HepG2 (cell line): ENCODE results near the gene PLEKHA6. TPM values are rescaled to one million over a fixed set of nuclear protein-coding genes. Genes with fewer than 3 reads are reported as not detected.

Experiments
- CC2D1A ChIP-seq: sonication (generic); formaldehyde crosslinking; IDR thresholded peaks from 2 replicates; pipeline ENCODE4 v1.8.1; 2023; ENCODE audit warnings: mild to moderate bottlenecking, missing genetic modification reagents
- CREB1 ChIP-seq, 2 experiments: fragments of 450-650 bp in 1 of 2; IDR thresholded peaks; 2 replicates each; pipeline ENCODE4 v1.6.1; 2016 to 2017; ENCODE audit warnings: control low read depth in 1 of 2, mild to moderate bottlenecking in 1 of 2, missing compliant biosample characterization in 1 of 2, missing genetic modification characterization in 1 of 2
- RFXANK ChIP-seq: IDR thresholded peaks from 2 replicates; pipeline ENCODE4 v1.6.1; 2016
- SMAD1 ChIP-seq: sonication (generic); formaldehyde crosslinking; IDR thresholded peaks from 2 replicates; pipeline ENCODE4 v1.4.0; 2020; ENCODE audit warnings: missing genetic modification reagents, low read depth, mild to moderate bottlenecking, borderline replicate concordance
- SMYD3 ChIP-seq: sonication (generic); formaldehyde crosslinking; IDR thresholded peaks from 2 replicates; pipeline ENCODE4 v1.8.1; 2023; ENCODE audit warnings: mild to moderate bottlenecking, missing genetic modification reagents
- ZFY ChIP-seq: sonication (generic); formaldehyde crosslinking; IDR thresholded peaks from 2 replicates; pipeline ENCODE4 v1.4.0; 2020; ENCODE audit warnings: missing genetic modification reagents
- ZNF460 ChIP-seq: sonication (generic); formaldehyde crosslinking; IDR thresholded peaks from 2 replicates; pipeline ENCODE4 v1.5.1; 2020; ENCODE audit warnings: missing genetic modification reagents, mild to moderate bottlenecking, borderline replicate concordance
- ZNF547 ChIP-seq: sonication (generic); formaldehyde crosslinking; IDR thresholded peaks from 2 replicates; pipeline ENCODE4 v1.5.1; 2020; ENCODE audit warnings: mild to moderate bottlenecking, missing genetic modification reagents
- polyA plus RNA-seq, 8 experiments: library from polyadenylated mRNA; depleted of rRNA in 3 of 8; stranded (reverse) in 7 of 8; unstranded in 1 of 8; fragments of >200 nt; fragmentation: Illumina TruSeq in 4 of 8; extraction: Trizol in 4 of 8; gene quantifications; 2 replicates each; pipeline versions ENCODE4 v1.2.1 to v1.2.3, GENCODE V29; 2011 to 2016; ENCODE audit warnings: low read depth in 4 of 8, missing spikeins in 1 of 8, mixed read lengths in 1 of 8; ENCODE audit not compliant: insufficient read depth in 1 of 8
- total RNA-seq, 5 experiments: library from RNA; depleted of rRNA; stranded (reverse); fragments of >200 nt; fragmentation: Illumina TruSeq; extraction: Trizol; gene quantifications; 2 replicates each; pipeline ENCODE4 v1.2.3, GENCODE V29; 2016; ENCODE audit warnings: low read depth in 1 of 5
- TF ChIP-seq, protein P1 (sequence below): sonication (generic); formaldehyde crosslinking; IDR thresholded peaks from 2 replicates; pipeline ENCODE4 v1.4.0; 2020; ENCODE audit warnings: mild to moderate bottlenecking, missing genetic modification reagents
- TF ChIP-seq, protein P2 (sequence below): sonication (generic); formaldehyde crosslinking; IDR thresholded peaks from 2 replicates; pipeline ENCODE4 v1.9.0; 2022; ENCODE audit warnings: missing genetic modification reagents, mild to moderate bottlenecking, borderline replicate concordance
- TF ChIP-seq, protein P3 (sequence below): sonication (generic); formaldehyde crosslinking; IDR thresholded peaks from 2 replicates; pipeline ENCODE4 v1.5.0; 2020; ENCODE audit warnings: missing genetic modification reagents
- TF ChIP-seq, protein P4 (sequence below): IDR thresholded peaks from 2 replicates; pipeline ENCODE4 v1.6.1; 2012; ENCODE audit warnings: inconsistent platforms
- TF ChIP-seq, protein P5 (sequence below): IDR thresholded peaks from 2 replicates; pipeline ENCODE4 v1.6.1; 2016; ENCODE audit warnings: control low read depth

The PLEKHA6 gene
- total and polyA plus RNA-seq, 2 of the 13 experiments (the other 11 are each of a cell fraction or from before 2014, with no cell fraction given), result 5.3 to 11.4 TPM

DNA sequence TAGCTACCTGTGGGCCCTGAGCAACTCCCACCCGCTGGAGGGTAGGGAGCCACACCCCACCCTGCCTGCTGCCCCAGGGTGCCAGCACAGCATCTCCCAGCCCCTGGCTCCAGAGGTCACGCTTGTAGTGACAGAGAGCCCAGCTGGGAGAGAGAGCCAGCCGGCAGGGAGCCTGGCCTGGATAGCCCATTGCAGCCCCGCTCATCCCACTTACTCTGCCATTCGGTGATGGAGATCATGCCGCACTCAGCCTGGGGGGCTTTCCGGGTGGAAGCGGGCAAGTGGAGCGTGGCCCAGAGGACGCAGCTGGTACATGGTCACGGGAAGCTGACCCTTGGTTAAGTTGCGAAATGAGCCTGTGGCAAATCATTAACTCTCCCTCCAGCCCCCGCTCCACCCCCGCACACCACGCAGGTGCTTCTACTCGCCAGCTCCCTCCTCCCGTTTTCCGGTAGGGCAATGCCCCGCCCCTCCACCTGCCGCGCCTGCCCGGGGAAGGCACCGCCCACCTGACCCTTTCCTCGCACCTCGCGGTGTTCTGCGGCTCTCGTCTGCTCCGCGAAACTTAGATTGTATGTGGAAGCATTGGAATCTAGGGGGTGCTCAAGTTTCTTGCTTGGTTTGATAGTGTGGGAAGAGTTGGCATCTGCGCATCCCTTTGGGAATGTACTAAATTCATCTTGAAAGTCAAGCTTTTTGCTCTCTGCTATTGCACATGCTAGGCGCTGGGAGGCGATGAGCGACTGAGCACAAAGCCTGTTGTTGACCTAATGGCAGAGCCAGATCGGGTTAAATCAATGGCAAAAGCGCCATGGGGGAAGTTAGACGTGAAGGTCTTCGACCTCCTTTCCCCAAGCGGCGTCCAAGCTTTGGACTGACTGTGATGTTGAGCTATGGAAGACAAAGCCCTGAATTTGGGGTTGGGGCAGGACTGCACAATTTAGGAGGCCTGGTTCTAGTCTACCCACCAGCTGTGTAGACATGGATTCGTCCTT, 145.8 kb downstream of the PLEKHA6 start, which contains the start of gene GOLT1A (continued):
- TF ChIP-seq, protein P1, sequence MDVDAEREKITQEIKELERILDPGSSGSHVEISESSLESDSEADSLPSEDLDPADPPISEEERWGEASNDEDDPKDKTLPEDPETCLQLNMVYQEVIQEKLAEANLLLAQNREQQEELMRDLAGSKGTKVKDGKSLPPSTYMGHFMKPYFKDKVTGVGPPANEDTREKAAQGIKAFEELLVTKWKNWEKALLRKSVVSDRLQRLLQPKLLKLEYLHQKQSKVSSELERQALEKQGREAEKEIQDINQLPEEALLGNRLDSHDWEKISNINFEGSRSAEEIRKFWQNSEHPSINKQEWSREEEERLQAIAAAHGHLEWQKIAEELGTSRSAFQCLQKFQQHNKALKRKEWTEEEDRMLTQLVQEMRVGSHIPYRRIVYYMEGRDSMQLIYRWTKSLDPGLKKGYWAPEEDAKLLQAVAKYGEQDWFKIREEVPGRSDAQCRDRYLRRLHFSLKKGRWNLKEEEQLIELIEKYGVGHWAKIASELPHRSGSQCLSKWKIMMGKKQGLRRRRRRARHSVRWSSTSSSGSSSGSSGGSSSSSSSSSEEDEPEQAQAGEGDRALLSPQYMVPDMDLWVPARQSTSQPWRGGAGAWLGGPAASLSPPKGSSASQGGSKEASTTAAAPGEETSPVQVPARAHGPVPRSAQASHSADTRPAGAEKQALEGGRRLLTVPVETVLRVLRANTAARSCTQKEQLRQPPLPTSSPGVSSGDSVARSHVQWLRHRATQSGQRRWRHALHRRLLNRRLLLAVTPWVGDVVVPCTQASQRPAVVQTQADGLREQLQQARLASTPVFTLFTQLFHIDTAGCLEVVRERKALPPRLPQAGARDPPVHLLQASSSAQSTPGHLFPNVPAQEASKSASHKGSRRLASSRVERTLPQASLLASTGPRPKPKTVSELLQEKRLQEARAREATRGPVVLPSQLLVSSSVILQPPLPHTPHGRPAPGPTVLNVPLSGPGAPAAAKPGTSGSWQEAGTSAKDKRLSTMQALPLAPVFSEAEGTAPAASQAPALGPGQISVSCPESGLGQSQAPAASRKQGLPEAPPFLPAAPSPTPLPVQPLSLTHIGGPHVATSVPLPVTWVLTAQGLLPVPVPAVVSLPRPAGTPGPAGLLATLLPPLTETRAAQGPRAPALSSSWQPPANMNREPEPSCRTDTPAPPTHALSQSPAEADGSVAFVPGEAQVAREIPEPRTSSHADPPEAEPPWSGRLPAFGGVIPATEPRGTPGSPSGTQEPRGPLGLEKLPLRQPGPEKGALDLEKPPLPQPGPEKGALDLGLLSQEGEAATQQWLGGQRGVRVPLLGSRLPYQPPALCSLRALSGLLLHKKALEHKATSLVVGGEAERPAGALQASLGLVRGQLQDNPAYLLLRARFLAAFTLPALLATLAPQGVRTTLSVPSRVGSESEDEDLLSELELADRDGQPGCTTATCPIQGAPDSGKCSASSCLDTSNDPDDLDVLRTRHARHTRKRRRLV, result peak; percentile 88
- TF ChIP-seq ZFY (CRISPR knock-in tag) (peak; percentile 64), SMAD1 (CRISPR knock-in tag) (no peak), ZNF547 (peak; percentile 48; the same call in 1 of the 2 replicates), CC2D1A (CRISPR knock-in tag) (no peak), SMYD3 (CRISPR knock-in tag) (peak; percentile 56; the same call in 1 of the 2 replicates), RFXANK (CRISPR knock-in tag) (0 out of 2 replicates have a peak, but pooled peaks have one; percentile 19), CREB1 (IDR thresholded peaks at IDR 0.05) (peak; percentile 41; the same call in 1 of the 2 replicates), CREB1 (CRISPR knock-in tag; IDR thresholded peaks at IDR 0.05) (0 out of 2 replicates have a peak, but pooled peaks have one; percentile 6), ZNF460 (CRISPR knock-in tag) (no peak)
- TF ChIP-seq, protein P2, sequence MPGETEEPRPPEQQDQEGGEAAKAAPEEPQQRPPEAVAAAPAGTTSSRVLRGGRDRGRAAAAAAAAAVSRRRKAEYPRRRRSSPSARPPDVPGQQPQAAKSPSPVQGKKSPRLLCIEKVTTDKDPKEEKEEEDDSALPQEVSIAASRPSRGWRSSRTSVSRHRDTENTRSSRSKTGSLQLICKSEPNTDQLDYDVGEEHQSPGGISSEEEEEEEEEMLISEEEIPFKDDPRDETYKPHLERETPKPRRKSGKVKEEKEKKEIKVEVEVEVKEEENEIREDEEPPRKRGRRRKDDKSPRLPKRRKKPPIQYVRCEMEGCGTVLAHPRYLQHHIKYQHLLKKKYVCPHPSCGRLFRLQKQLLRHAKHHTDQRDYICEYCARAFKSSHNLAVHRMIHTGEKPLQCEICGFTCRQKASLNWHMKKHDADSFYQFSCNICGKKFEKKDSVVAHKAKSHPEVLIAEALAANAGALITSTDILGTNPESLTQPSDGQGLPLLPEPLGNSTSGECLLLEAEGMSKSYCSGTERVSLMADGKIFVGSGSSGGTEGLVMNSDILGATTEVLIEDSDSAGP (CRISPR knock-in tag), result peak; percentile 83
- TF ChIP-seq, protein P3, sequence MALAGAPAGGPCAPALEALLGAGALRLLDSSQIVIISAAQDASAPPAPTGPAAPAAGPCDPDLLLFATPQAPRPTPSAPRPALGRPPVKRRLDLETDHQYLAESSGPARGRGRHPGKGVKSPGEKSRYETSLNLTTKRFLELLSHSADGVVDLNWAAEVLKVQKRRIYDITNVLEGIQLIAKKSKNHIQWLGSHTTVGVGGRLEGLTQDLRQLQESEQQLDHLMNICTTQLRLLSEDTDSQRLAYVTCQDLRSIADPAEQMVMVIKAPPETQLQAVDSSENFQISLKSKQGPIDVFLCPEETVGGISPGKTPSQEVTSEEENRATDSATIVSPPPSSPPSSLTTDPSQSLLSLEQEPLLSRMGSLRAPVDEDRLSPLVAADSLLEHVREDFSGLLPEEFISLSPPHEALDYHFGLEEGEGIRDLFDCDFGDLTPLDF, result no peak
- TF ChIP-seq, protein P4, sequence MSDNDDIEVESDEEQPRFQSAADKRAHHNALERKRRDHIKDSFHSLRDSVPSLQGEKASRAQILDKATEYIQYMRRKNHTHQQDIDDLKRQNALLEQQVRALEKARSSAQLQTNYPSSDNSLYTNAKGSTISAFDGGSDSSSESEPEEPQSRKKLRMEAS, result peak; percentile 96
- TF ChIP-seq, protein P5, sequence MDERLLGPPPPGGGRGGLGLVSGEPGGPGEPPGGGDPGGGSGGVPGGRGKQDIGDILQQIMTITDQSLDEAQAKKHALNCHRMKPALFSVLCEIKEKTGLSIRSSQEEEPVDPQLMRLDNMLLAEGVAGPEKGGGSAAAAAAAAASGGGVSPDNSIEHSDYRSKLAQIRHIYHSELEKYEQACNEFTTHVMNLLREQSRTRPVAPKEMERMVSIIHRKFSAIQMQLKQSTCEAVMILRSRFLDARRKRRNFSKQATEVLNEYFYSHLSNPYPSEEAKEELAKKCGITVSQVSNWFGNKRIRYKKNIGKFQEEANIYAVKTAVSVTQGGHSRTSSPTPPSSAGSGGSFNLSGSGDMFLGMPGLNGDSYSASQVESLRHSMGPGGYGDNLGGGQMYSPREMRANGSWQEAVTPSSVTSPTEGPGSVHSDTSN (CRISPR knock-in tag), result no peak
